ENCODE measurements around the gene RPE.

DNA sequence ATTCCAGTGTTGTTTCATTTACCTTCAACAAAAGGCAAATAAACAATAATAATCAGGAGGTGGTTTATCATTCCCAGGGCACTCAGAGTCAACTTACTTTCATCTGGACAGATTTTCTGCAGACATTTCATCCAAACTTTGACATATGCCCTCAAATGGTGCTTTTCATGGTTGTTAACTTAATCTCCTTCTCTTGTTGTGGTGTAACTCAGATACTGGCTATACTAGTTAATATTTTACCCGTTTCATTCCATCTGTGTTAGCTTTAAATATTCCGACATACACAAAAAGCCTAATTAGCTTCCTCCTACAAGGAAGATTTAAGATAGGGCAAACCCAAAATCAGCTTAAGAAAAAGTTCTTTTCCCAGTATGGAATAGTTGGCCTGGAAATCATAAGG lies 44.4 kb upstream of the RPE start:
- TF ChIP-seq, protein P1, sequence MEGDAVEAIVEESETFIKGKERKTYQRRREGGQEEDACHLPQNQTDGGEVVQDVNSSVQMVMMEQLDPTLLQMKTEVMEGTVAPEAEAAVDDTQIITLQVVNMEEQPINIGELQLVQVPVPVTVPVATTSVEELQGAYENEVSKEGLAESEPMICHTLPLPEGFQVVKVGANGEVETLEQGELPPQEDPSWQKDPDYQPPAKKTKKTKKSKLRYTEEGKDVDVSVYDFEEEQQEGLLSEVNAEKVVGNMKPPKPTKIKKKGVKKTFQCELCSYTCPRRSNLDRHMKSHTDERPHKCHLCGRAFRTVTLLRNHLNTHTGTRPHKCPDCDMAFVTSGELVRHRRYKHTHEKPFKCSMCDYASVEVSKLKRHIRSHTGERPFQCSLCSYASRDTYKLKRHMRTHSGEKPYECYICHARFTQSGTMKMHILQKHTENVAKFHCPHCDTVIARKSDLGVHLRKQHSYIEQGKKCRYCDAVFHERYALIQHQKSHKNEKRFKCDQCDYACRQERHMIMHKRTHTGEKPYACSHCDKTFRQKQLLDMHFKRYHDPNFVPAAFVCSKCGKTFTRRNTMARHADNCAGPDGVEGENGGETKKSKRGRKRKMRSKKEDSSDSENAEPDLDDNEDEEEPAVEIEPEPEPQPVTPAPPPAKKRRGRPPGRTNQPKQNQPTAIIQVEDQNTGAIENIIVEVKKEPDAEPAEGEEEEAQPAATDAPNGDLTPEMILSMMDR (IDR thresholded peaks at IDR 0.05; ENCODE audit: insufficient read depth, low read length, poor library complexity, severe bottlenecking): no peak
- no peak for TF ChIP-seq EZH2phosphoT487 (conservative IDR thresholded peaks at IDR 0.05; ENCODE audit: low read length)
